Measurements from ENCODE around the gene SUCO.
"Not testable (repeated sequence)": the region's sequence is repeated elsewhere in the genome, so short reads cannot be mapped to it uniquely, and the experiment has no call there.

SUCO gene

DNA sequence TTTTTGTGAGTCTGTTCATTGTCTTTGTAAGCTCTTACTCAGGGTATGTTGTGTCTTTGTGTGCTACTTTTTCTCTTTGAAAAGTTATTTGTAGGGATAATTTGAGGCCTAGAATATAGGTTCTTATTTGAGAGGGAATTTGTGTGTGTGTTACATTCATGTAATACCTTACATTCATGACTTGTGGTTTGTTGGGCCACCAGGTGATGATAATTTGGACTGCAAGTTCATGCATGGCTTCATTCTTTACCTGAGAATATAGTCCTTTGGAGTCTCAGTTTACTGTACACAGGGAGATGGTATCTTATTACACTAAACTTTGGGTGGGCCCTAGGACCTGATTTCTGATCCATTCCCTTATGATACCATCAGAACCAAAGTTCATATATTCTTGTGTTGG lies 74.2 kb downstream of the SUCO start:
- DNase-seq (ENCODE audit: low read depth, low spot score): no peak

GRCh38 chr1:172608098-172608601 lies 75.2 kb downstream of the SUCO start:
- DNase-seq (ENCODE audit: low read depth, low spot score): no peak

DNA sequence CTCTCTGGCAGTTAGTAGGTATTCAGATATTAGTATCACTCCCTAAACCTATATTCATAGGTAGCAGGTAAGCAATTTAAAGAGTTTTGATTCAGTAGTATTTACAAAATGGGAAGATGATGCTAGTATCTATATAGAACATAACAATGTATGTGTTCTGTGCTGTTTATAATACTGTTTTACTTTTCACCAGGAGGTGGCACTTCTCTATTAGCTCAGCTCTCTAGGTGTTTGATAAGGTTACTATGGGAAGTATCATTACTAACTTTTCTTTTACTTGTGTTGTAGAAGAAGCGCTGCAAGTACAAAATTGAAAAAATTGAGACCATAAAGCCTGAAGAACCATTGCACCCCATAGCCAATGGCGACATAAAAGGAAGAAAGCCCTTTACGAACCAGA lies 76.6 kb downstream of the SUCO start:
- no peak for DNase-seq (ENCODE audit: low read depth, low spot score)

DNA sequence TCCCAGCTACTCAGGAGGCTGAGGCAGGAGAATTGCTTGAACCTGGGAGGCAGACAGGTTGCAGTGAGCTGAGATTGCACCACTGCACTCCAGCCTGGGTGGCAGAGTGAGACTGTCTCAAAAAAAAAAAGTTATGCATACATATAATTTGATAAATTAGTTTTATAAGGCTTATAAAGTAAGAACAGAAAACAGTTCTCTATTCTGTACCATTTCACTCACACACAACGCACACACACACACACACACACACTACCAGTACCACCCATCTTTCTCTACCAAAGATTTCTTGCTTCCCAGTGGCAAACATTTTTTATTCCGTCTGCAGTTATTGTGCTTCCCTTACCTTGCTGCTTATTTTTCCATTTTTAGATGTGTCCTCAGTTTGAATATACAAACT lies 79.5 kb downstream of the SUCO start:
- DNase-seq (ENCODE audit: low read depth, low spot score): no peak

- no peak for DNase-seq (ENCODE audit: low read depth, low spot score)
These were observed 80.3 kb downstream of the SUCO start for GRCh38 chr1:172613294-172613693.

DNA sequence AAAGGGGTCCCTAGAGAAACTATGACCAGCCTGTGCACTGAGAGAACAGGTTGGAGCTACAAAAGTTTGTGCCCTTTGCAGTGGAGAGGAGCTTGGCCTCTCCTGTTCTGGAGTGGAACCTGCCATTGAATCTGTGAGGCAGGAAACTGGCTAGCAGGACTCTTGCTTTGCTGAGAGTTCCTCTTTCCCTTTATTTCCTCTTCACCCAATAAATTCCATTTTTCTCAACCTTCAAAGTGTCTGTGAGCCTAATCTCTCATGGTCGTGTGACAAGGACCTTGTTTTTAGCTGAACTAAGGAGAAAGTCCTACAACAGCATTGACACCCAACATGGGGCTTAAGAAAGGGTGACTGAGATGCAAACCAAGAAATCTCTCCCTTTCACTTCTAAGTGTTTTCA lies 83.2 kb downstream of the SUCO start:
- no peak for DNase-seq (ENCODE audit: low read depth, low spot score)

- DNase-seq (ENCODE audit: low read depth, low spot score): no peak
These were observed 83.7 kb downstream of the SUCO start for GRCh38 chr1:172616636-172617035.

DNA sequence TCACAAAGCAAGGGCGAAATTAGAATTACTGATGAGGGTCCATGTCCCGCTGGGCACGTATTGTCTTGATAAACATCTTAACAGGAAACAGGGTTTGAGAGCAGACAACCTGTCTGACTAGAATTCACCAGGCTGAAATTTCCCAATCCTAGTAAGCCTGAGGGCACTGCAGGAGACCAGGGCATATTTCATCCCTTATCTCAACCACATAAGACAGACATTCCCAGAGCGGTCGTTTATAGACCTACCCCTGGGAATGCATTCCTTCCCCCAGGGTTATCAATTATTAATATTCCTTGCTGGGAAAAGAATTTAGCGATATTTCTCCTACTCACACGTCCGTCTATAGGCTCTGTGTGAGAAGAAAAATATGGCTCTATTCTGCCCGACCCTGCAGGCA lies 87.7 kb downstream of the SUCO start:
- DNase-seq (ENCODE audit: low read depth, low spot score): not testable (repeated sequence)

DNA sequence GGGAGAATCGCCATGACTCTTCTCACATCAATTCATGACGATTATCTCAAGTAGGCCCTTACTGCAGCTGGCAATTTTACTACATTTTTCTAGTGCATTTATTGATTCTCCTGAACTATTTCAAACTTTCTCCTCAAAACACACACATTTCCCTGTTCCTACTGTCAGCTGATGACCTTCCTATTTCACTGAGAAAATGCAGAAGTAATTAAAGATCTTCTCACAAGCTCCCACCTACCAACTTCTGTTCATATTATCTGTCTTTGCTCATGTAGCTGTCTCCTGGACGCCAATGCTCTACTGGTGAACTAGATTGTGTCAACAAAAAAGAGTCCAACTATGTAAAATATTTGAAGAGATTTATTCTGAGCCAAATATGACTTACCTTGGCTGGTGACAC lies 89.6 kb downstream of the SUCO start:
- no peak for DNase-seq (ENCODE audit: low read depth, low spot score)

GRCh38 chr1:172623748-172624147 lies 90.8 kb downstream of the SUCO start:
- no peak for DNase-seq (ENCODE audit: low read depth, low spot score)

DNA sequence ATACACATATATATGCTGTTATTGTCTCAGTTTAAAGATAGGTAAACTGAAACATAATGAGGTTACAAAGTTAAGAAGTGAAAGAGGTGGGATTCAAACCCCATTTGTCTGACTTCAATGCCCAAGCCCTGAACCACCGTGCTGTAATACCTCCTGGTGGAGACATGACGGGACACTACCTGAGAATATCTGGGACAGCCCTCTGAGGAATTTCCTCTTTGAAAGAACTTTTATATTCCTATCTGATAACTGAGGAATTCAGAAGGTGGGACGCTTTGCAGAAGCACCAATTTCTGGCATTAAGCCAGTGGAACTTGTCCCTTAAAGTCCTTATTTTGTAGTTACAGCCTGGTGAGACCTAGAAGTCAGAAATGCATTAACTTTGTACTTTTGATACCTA lies 93.9 kb downstream of the SUCO start:
- no peak for DNase-seq (ENCODE audit: low read depth, low spot score)

GRCh38 chr1:172627702-172628101 lies 94.8 kb downstream of the SUCO start:
- no peak for DNase-seq (ENCODE audit: low read depth, low spot score)

DNA sequence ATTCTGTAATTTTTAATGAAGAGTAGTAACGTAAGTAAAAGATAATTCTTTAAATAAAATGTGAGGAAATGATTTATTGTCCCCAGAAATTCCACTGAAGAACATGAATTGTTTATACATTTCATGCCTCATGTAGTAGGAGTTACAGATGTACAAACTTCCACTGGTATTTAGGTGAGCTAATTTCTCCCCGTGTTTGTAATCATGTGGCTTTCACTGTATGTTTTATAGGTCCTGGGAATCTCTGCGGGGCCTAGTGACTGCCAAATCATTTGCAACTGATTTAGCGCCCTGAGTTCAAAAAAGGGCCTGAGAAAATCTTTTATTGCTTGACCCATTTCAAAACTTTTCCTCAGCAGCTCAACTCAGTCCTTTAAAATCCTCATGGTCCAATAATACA lies 95.5 kb downstream of the SUCO start:
- DNase-seq (ENCODE audit: low read depth, low spot score): no peak

DNA sequence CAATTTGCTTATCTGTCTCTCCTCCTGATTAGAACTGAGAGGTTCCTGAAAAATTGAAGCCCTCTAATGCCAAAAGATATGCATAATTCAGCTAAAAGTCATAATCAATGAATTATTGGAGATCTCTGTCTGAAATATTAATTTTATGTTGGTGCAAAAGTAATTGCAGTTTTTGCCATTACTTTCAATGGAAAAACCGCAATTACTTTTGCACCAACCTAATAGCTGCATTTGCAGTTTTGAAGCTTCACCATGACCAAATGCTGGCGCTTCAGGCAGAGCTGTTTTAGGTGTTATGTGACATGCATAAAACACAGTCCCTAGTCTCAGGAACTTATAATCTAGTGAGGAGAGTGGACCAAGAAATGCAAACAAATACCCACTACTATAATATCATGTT lies 96.2 kb downstream of the SUCO start:
- DNase-seq (ENCODE audit: low read depth, low spot score): no peak

DNA sequence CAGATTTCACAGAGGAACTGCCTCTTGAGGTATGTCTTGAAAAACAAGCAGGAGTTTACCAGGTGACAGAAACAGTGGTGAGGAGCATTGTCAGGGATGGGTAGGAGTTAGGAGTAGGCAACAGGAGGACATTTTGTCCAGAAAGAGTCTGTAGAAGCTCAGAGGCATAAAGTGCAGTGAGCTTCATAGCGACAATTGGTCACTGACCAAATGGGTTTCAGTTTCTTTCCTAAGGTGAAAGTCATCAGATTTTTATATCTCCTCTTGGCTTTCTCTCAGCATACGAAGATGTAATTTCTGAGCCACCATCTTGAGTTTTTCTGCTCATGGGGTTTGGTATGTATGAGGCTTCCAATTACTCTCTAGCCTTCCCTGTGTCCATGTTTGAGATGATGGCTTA lies 96.7 kb downstream of the SUCO start:
- DNase-seq (ENCODE audit: low read depth, low spot score): no peak

DNA sequence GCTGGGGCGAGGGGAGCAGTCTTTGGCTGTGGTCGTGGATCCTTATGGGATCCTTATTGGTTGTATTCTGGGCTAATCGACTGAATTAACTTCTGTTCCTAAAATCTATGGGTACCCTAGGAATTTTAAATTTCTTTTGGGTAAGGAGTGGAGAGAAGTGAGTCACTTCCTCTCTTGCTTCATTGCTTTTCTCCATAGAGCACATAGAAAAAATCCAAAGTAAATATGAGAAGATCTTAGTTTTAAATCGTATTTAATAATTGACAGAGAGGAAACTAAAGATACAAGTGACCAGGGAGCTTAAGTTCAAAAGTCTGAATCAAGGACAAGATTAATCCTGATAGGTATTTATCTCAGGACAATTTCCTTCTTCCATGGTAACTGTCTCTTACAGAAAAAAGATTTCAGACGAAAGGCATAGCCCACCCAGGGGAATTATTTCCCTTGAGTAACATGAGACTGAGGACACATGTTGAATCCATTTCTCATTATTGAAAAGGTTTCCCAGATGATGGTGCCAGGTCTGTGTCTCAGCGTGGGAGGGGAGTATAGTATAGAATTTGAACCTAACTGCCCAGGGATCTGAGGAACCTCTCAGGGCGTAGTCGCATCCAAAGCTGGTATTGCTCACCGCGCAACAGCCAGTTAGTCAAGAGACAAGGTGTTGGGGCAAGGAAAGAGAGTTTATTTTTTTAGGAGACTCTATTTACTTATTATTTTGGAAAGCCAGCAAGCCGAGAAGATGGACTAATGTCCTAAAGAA lies 97.3 kb downstream of the SUCO start:
- DNase-seq (ENCODE audit: low read depth, low spot score): no peak

- DNase-seq (ENCODE audit: low read depth, low spot score): no peak
These were observed 97.9 kb downstream of the SUCO start for GRCh38 chr1:172630868-172631267.

- DNase-seq (ENCODE audit: low read depth, low spot score): no peak
These were observed 104.6 kb downstream of the SUCO start for GRCh38 chr1:172637522-172637921.

DNA sequence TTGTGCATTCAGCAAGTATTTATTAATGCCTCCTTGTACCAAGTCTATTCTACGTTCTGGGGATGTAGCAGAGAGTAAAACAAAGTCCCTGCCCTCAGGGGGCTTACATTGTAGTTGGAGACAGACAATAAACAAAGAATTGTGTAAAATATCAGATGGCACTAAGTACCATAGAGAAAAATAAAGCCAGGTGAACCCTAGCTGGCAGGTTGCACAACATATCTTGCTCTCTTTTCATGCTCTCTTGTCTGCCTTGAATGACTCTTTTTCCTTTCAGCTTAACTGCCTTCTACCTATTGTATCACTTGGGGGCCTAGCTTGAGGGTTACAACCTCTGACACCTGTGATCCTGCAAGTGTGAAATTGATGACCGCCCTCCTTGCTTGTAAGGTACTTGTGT lies 105.3 kb downstream of the SUCO start:
- no peak for DNase-seq (ENCODE audit: low read depth, low spot score)

DNA sequence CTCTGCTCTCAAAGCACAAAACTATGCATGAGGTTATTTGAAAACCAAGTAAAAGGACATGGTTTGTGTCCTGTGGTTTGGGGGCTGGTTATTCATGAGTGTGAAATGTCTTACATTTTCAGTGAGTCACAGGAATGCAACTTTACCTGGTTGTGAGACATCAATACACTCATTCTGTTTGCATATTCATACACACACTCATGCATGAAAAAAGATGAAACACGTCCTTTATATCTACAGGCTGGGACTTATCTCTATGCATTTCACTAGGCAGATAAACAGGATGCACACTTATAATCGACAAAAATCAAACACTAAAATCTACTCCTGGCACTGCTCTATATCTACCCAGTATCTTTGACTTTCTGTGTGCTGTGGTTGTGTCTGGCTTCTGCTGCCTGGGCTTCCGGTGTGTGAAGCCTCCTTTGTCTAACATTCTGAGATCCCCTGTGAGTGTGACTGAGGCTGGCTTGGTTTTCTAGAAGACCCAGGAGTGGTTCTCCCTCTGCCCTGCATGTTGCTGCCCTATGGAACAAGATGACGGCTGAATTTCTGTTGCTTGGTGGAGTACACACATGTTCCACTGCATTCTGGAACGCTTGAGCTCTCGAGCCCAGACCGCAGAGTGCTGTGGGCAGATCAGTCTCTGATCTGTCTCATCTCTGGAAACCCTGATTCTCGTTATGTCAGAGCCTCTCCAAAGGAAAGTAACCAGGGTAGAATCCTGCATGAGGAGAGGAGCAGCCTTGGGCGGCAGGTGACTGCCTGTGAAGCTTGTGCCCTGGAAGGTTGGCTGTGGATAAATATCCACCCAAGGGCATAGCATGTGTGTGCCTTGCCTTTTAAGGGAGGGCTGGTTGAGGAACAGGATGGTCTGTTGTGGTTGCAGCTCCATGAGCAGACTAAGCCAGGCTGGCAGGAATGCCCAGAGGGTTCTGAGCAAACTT lies 106.2 kb downstream of the SUCO start:
- no peak for DNase-seq (ENCODE audit: low read depth, low spot score)

- no peak for DNase-seq (ENCODE audit: low read depth, low spot score)
These were observed 107.2 kb downstream of the SUCO start for GRCh38 chr1:172640111-172640510.

GRCh38 chr1:172641492-172641891 lies 108.5 kb downstream of the SUCO start:
- no peak for DNase-seq (ENCODE audit: low read depth, low spot score)

DNA sequence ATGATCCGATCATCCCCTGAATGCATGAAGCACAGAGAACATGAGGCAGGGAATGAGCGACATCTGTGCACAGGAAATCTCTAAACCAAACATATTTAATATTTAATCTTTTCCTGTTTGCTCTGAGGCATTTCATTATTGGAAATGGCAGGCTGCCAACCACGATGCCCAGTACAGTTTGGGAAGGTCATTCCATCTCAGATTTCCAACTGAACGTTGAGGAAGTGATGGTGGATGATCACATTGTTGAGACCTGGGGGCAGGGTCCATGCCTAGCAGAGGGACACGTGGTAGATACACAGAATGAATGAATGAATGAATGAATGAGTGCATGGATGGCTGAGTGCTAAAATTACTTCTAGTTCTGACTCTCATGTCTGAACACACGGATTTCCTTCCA lies 110.0 kb downstream of the SUCO start:
- DNase-seq (ENCODE audit: low read depth, low spot score): no peak

Data from iPS DF 19.7 (cell line).